Fibroblast of lung (primary cell): ENCODE data around the gene ATP1A2. TPM values are rescaled to one million over a fixed set of nuclear protein-coding genes. Genes with fewer than 3 reads are reported as not detected.

Experiments used
- DNase-seq, 2 donors: peaks; one replicate each; pipeline versions ENCODE4 v3.0.0 to v3.0.0-alpha.2; 2010; ENCODE audit warnings: low read depth in 2 of 2
- H2AFZ ChIP-seq: 2 replicates; pipeline ENCODE4 v1.5.1; 2012; ENCODE audit warnings: low read length, control low read depth, inconsistent platforms
- H3K27ac ChIP-seq: 2 replicates; pipeline ENCODE4 v1.5.1; 2011; ENCODE audit warnings: low read length, control low read depth; ENCODE audit not compliant: insufficient read depth
- H3K27me3 ChIP-seq: 2 replicates; pipeline ENCODE4 v1.5.1; 2011; ENCODE audit warnings: mild to moderate bottlenecking, low read length; ENCODE audit not compliant: control insufficient read depth, insufficient read depth
- H3K36me3 ChIP-seq: 2 replicates; pipeline ENCODE4 v1.5.1; 2011; ENCODE audit warnings: low read length; ENCODE audit not compliant: control insufficient read depth, insufficient read depth
- H3K4me1 ChIP-seq: 2 replicates; pipeline ENCODE4 v1.5.1; 2011; ENCODE audit warnings: low read length; ENCODE audit not compliant: control insufficient read depth, insufficient read depth; ENCODE audit errors: extremely low read depth
- H3K4me2 ChIP-seq: 2 replicates; pipeline ENCODE4 v1.5.1; 2011; ENCODE audit warnings: low read length, control low read depth; ENCODE audit not compliant: insufficient read depth; ENCODE audit errors: extremely low read depth
- H3K4me3 ChIP-seq, 4 experiments: fragments of 200-600 bp in 1 of 4; sonication (generic) in 1 of 4; replicated peaks in 1 of 4; 2 replicates each; pipeline ENCODE4 v1.5.1; 2011 to 2016; ENCODE audit warnings: low read length in 4 of 4, low read depth in 3 of 4, mild to moderate bottlenecking in 3 of 4, control low read depth in 2 of 4, inconsistent platforms in 1 of 4, mixed read lengths in 1 of 4; ENCODE audit not compliant: insufficient read depth in 1 of 4; ENCODE audit errors: control extremely low read depth in 1 of 4
- H3K79me2 ChIP-seq: 2 replicates; pipeline ENCODE4 v1.5.1; 2012; ENCODE audit warnings: mild to moderate bottlenecking, low read length, inconsistent platforms; ENCODE audit not compliant: control insufficient read depth, insufficient read depth
- H3K9ac ChIP-seq: 2 replicates; pipeline ENCODE4 v1.5.1; 2011; ENCODE audit warnings: mild to moderate bottlenecking, low read length, control low read depth; ENCODE audit not compliant: insufficient read depth
- H3K9me3 ChIP-seq: 2 replicates; pipeline ENCODE4 v1.5.1; 2012; ENCODE audit warnings: low read depth, low read length; ENCODE audit not compliant: control insufficient read depth, insufficient read depth
- H4K20me1 ChIP-seq: 2 replicates; pipeline ENCODE4 v1.5.1; 2011; ENCODE audit warnings: low read length; ENCODE audit not compliant: control insufficient read depth, insufficient read depth; ENCODE audit errors: extremely low read depth
- EZH2 ChIP-seq: IDR thresholded peaks from 2 replicates; pipeline ENCODE4 v1.5.1; 2012; ENCODE audit warnings: low read length, control low read depth, mild to moderate bottlenecking; ENCODE audit errors: missing control alignments
- polyA plus RNA-seq, 2 donors: library from polyadenylated mRNA; depleted of rRNA in 1 of 2; stranded (reverse) in 1 of 2; unstranded in 1 of 2; fragments of >200 nt; gene quantifications; 2 replicates each; pipeline ENCODE4 v1.2.1, GENCODE V29; 2011 to 2012; ENCODE audit warnings: missing spikeins in 1 of 2
- total RNA-seq: library from RNA; depleted of rRNA; stranded (reverse); fragments of >200 nt; gene quantifications from 2 replicates; pipeline ENCODE4 v1.2.1, GENCODE V29; 2014
- TF ChIP-seq, protein P1 (sequence below), 2 donors: IDR thresholded peaks in 1 of 2; conservative IDR thresholded peaks in 1 of 2; 1 replicate in 1 of 2; 2 replicates in 1 of 2; pipeline ENCODE4 v1.5.1; 2011 to 2012; ENCODE audit warnings: low read length in 2 of 2, control low read depth in 1 of 2, inconsistent platforms in 1 of 2, low read depth in 1 of 2, mild to moderate bottlenecking in 1 of 2

ATP1A2 gene
- total and polyA plus RNA-seq, 2 donors (not counting 1 experiment from before 2014, with no cell fraction given), result 0.44 to 1.8 TPM

DNA sequence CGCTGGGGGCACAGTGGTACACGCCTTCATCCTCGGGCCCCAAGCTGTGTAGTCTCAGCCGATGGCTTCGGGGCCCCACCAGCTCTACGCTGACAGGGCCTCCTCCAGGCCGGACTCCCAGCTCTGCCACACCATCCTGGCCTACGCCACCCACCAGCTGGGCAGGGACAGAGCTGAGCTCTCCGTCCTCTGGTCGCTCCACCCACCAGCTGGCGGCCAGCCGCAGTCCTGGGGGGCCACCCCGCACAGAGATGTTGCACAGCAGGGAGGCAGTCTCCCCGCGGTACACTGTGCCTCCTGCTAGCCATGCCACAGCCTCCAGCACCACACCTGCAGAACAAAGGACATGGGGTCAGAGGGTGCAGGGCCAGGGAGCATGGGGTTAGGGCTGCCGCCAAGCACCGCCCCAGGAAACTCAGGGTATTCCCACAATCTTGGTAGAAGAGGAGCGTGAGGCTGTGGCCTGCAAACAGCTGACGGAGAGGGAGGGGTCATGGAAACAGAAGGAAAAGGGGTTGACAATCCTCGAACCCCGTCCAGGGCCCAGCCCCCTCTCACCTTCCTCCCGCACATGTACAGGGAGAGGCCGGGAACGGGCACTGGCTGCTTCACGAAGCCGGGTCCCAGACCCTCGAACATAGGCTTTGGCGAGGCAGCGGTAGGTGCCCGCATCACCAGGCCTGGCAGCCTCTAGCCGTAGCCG lies 23.0 kb upstream of the ATP1A2 start:
- no peaks in the 10 kb centered on the region for H4K20me1 ChIP-seq
- TF ChIP-seq, protein P1, sequence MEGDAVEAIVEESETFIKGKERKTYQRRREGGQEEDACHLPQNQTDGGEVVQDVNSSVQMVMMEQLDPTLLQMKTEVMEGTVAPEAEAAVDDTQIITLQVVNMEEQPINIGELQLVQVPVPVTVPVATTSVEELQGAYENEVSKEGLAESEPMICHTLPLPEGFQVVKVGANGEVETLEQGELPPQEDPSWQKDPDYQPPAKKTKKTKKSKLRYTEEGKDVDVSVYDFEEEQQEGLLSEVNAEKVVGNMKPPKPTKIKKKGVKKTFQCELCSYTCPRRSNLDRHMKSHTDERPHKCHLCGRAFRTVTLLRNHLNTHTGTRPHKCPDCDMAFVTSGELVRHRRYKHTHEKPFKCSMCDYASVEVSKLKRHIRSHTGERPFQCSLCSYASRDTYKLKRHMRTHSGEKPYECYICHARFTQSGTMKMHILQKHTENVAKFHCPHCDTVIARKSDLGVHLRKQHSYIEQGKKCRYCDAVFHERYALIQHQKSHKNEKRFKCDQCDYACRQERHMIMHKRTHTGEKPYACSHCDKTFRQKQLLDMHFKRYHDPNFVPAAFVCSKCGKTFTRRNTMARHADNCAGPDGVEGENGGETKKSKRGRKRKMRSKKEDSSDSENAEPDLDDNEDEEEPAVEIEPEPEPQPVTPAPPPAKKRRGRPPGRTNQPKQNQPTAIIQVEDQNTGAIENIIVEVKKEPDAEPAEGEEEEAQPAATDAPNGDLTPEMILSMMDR (conservative IDR thresholded peaks at IDR 0.05 in 1 of 2, IDR thresholded peaks at IDR 0.05 in 1 of 2; ENCODE audit: low read depth in 1 of 2, low read length in 2 of 2), result no peak
- TF ChIP-seq EZH2, result no peak
- no peak overlapping the region for H3K4me3 ChIP-seq
- no peak for DNase-seq
- no peaks in the 10 kb centered on the region for H3K79me2 ChIP-seq
- no peaks in the 10 kb centered on the region for H3K9me3 ChIP-seq
- no peaks in the 10 kb centered on the region for H3K36me3 ChIP-seq
- H3K4me1 ChIP-seq, result no peaks in the 10 kb centered on the region
- H3K27ac ChIP-seq, result no peak overlapping the region
- H2AFZ ChIP-seq, result no peak overlapping the region
- H3K4me2 ChIP-seq, result no peak overlapping the region
- H3K9ac ChIP-seq, result no peak overlapping the region
- H3K27me3 ChIP-seq, result no peaks in the 10 kb centered on the region

DNA sequence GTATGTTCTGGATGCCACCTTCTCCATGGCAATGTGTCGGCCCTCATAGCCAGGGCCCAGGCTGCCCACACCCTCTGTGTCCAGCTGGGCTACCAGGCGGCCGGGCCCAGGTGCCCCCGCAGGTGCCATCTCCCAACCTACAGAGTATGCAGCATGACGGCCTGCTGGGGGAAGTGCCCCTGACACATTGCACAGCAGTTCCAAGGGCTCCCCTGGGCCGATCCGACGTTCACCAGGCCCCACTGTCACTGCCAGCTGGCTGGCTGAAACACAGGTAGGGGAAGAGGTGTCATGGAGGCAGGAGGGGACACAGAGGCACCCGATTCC lies 22.5 kb upstream of the ATP1A2 start:
- TF ChIP-seq EZH2, result no peak
- TF ChIP-seq, protein P1 (conservative IDR thresholded peaks at IDR 0.05 in 1 of 2, IDR thresholded peaks at IDR 0.05 in 1 of 2; ENCODE audit: low read depth in 1 of 2, low read length in 2 of 2), result no peak
- Histone ChIP-seq H3K79me2 (no peaks in the 10 kb centered on the region), H3K9ac (no peak overlapping the region), H3K36me3 (no peaks in the 10 kb centered on the region), H4K20me1 (no peaks in the 10 kb centered on the region), H3K4me1 (peaks cover 5% of the 10 kb centered on the region), H3K9me3 (no peaks in the 10 kb centered on the region), H2AFZ (no peak overlapping the region), H3K4me2 (no peak overlapping the region), H3K4me3 (no peak overlapping the region), H3K27ac (no peak overlapping the region), H3K27me3 (no peaks in the 10 kb centered on the region)
- no peak for DNase-seq

DNA sequence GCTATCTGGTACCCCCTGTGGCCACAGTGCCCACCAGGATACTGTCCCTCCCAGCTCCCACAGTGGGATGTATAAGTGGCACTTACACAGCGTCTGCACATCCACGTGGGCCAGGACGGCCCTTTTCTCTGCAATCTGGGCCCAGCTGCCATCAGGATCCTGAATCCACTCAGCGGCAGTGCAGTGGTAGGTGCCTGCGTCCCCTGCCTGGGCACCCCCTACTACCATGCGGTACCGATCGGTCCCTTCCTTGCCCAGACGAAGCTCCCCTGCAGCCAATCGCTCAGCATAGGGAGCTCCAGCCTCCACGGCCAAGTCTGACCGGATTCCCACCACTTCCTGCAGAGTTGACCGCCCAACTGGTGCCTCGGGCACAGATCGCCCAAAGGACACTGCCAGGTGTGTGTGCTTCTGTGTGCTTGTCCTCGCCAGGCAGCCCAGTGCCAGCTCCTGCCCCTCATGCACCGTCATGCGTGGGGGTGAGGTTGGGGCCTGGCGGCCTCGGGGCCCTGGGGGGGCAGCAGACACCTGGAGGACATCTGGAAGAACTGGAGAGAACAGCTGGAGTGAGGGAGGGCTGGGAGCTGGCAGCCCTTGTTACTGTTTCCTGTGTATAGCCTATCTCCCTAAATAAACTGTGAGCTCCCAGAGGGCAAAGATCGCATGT lies 21.8 kb upstream of the ATP1A2 start:
- H3K4me1 ChIP-seq, result peaks cover 5% of the 10 kb centered on the region
- no peaks in the 10 kb centered on the region for H3K36me3 ChIP-seq
- H3K9me3 ChIP-seq, result no peaks in the 10 kb centered on the region
- H3K27ac ChIP-seq, result no peak overlapping the region
- no peak for DNase-seq
- no peak overlapping the region for H3K4me3 ChIP-seq
- no peaks in the 10 kb centered on the region for H4K20me1 ChIP-seq
- no peak overlapping the region for H3K9ac ChIP-seq
- TF ChIP-seq EZH2, result no peak
- TF ChIP-seq, protein P1 (conservative IDR thresholded peaks at IDR 0.05 in 1 of 2, IDR thresholded peaks at IDR 0.05 in 1 of 2; ENCODE audit: low read depth in 1 of 2, low read length in 2 of 2), result no peak
- H3K4me2 ChIP-seq, result no peak overlapping the region
- no peaks in the 10 kb centered on the region for H3K27me3 ChIP-seq
- no peak overlapping the region for H2AFZ ChIP-seq
- no peaks in the 10 kb centered on the region for H3K79me2 ChIP-seq
